ENCODE data around the gene CLIC5.

The CLIC5 gene

GRCh38 chr6:46057792-46058191 is 42.1 kb upstream of the CLIC5 start:
- in situ Hi-C loops (cut with MboI; ENCODE audit: low pct_unique_long_range_greater_than_20kb, low sequenced_read_pairs, unreplicated experiment): loop anchor here (25.0 kb wide), 1 partner anchor 580 kb away; no protein-coding TSS in a partner anchor
- TF ChIP-seq CTCF (IDR thresholded peaks at IDR 0.05; ENCODE audit: extremely low read depth, insufficient read depth, missing control alignments): no peak
- DNase-seq (ENCODE audit: low spot score): no peak

- in situ Hi-C loops (cut with MboI; ENCODE audit: low pct_unique_long_range_greater_than_20kb, low sequenced_read_pairs, unreplicated experiment): loop anchor here (25.0 kb wide), 1 partner anchor 580 kb away; no protein-coding TSS in a partner anchor
- DNase-seq (ENCODE audit: low spot score): no peak
Measured at GRCh38 chr6:46056906-46057529, 41.4 kb upstream of the CLIC5 start.

GRCh38 chr6:46054516-46054915 is 38.9 kb upstream of the CLIC5 start:
- no peak for TF ChIP-seq CTCF (IDR thresholded peaks at IDR 0.05; ENCODE audit: extremely low read depth, insufficient read depth, missing control alignments)
- DNase-seq (ENCODE audit: low spot score): no peak
- in situ Hi-C loops (cut with MboI; ENCODE audit: low pct_unique_long_range_greater_than_20kb, low sequenced_read_pairs, unreplicated experiment): loop anchor here (25.0 kb wide), 1 partner anchor 583 kb away; no protein-coding TSS in a partner anchor

More at GRCh38 chr6:46056906-46057529, 41.4 kb upstream of the CLIC5 start:
- no peak for TF ChIP-seq CTCF (IDR thresholded peaks at IDR 0.05; ENCODE audit: extremely low read depth, insufficient read depth, missing control alignments)

- in situ Hi-C loops (cut with MboI; ENCODE audit: low pct_unique_long_range_greater_than_20kb, low sequenced_read_pairs, unreplicated experiment): loop anchor here (25.0 kb wide), 1 partner anchor 584 kb away; no protein-coding TSS in a partner anchor
- no peak for DNase-seq (ENCODE audit: low spot score)
- no peak for TF ChIP-seq CTCF (IDR thresholded peaks at IDR 0.05; ENCODE audit: extremely low read depth, insufficient read depth, missing control alignments)
Measured at GRCh38 chr6:46053039-46053933, 37.6 kb upstream of the CLIC5 start.

- DNase-seq (ENCODE audit: low spot score): no peak
- in situ Hi-C loops (cut with MboI; ENCODE audit: low pct_unique_long_range_greater_than_20kb, low sequenced_read_pairs, unreplicated experiment): loop anchor here (25.0 kb wide), 1 partner anchor 585 kb away; no protein-coding TSS in a partner anchor
- no peak for TF ChIP-seq CTCF (IDR thresholded peaks at IDR 0.05; ENCODE audit: extremely low read depth, insufficient read depth, missing control alignments)
Measured at GRCh38 chr6:46052479-46052878, 36.8 kb upstream of the CLIC5 start.

GRCh38 chr6:46051962-46052361 is 36.3 kb upstream of the CLIC5 start:
- no peak for TF ChIP-seq CTCF (IDR thresholded peaks at IDR 0.05; ENCODE audit: extremely low read depth, insufficient read depth, missing control alignments)
- DNase-seq (ENCODE audit: low spot score): no peak
- in situ Hi-C loops (cut with MboI; ENCODE audit: low pct_unique_long_range_greater_than_20kb, low sequenced_read_pairs, unreplicated experiment): loop anchor here (25.0 kb wide), 1 partner anchor 585 kb away; no protein-coding TSS in a partner anchor

All from GM13977 (cell line).